NT2/D1 (cell line): ENCODE measurements around the gene LRP8.

Source experiments
- DNase-seq: peaks from one replicate; pipeline ENCODE4 v3.0.0-alpha.2; 2011; ENCODE audit warnings: low read depth, low spot score
- H3K27me3 ChIP-seq: 2 replicates; pipeline ENCODE4 v1.6.0; 2011; ENCODE audit warnings: mild to moderate bottlenecking; ENCODE audit not compliant: insufficient read length, insufficient read depth
- H3K36me3 ChIP-seq: 2 replicates; pipeline ENCODE4 v1.6.1; 2011; ENCODE audit warnings: mild to moderate bottlenecking, low read length, mixed read lengths; ENCODE audit not compliant: insufficient read depth, insufficient read length
- H3K4me1 ChIP-seq: 2 replicates; pipeline ENCODE4 v1.5.1; 2011; ENCODE audit not compliant: insufficient read depth, insufficient read length
- H3K4me3 ChIP-seq: 2 replicates; pipeline ENCODE4 v1.5.1; 2011; ENCODE audit warnings: low read depth; ENCODE audit not compliant: insufficient read length
- H3K9ac ChIP-seq: 2 replicates; pipeline ENCODE4 v1.6.0; 2011; ENCODE audit warnings: low read depth; ENCODE audit not compliant: insufficient read length
- H3K9me3 ChIP-seq: 2 replicates; pipeline ENCODE4 v1.5.1; 2011; ENCODE audit warnings: mild to moderate bottlenecking, low read length; ENCODE audit not compliant: insufficient read depth
- SUZ12 ChIP-seq: IDR thresholded peaks from 2 replicates; pipeline ENCODE4 v1.6.1; 2011; ENCODE audit not compliant: insufficient read length, insufficient read depth; ENCODE audit errors: extremely low read depth
- YY1 ChIP-seq: IDR thresholded peaks from 2 replicates; pipeline ENCODE4 v1.6.1; 2011; ENCODE audit not compliant: insufficient read length, insufficient read depth
- ZNF274 ChIP-seq: IDR thresholded peaks from 2 replicates; pipeline ENCODE4 v1.6.1; 2011; ENCODE audit warnings: mild to moderate bottlenecking, low read depth, low read length

LRP8 gene

DNA sequence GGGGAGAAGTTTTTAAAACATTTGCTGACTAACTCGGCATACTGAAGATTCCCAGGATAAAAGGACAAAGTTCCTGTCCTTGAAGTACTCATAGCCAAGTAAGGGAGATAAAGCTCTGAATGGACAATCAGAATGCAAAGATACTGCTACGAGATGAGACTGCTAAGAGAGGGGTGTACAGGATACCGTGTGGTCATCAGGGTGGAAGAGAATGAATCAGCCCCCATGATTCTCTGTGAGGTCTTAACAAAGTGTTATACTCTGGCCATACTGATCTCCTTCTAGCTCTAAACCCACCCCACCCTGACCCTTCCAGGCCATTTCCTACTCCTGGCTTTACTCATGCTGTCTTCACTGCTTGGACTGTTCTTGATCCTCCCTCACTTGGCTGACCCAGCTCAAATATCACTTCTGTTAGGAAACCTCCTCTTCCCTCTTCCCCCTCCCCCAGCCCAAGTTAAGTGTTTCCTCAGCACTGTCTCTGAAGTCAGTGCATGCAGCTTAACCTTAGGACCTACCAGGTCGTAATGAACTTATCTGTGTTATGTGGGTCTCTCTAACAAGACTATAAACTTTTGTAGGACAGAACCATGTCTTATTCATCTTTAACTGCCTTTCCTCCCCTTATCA, 73.7 kb downstream of the LRP8 start:
- TF ChIP-seq SUZ12: no peak
- no peak for TF ChIP-seq YY1
- TF ChIP-seq ZNF274: no peak
- no peak for DNase-seq
- no peaks in the 10 kb centered on the region for H3K4me1 ChIP-seq
- H3K36me3 ChIP-seq: peaks cover 97% of the 10 kb centered on the region
- no peaks in the 10 kb centered on the region for H3K9me3 ChIP-seq
- H3K27me3 ChIP-seq: no peaks in the 10 kb centered on the region
- no peak overlapping the region for H3K9ac ChIP-seq
- no peak overlapping the region for H3K4me3 ChIP-seq

DNA sequence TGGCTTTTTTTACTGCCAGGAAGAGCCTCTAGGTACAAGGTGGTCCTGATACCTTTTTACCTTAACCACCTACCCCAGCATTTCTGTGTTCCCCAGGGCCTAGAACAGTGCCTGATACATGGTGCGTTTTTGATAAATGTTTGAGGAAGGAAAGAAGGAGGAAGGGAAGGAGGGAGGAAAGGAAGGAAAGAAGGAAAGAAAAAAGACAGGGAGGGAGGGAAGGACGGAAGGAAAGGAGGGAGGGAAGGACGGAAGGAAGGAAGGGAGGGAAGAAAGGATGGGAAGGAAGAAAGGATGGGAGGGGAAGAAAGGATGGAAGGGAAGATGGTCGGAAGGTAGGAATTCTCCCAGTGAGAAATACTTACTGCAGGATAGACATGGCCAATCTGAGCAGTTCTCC, 77.5 kb downstream of the LRP8 start:
- Histone ChIP-seq H3K9ac (no peak overlapping the region), H3K9me3 (no peaks in the 10 kb centered on the region), H3K4me3 (no peak overlapping the region), H3K4me1 (no peaks in the 10 kb centered on the region), H3K27me3 (no peaks in the 10 kb centered on the region), H3K36me3 (peaks cover 98% of the 10 kb centered on the region)
- no peak for TF ChIP-seq SUZ12
- TF ChIP-seq ZNF274: no peak
- no peak for TF ChIP-seq YY1
- no peak for DNase-seq

- Histone ChIP-seq H3K4me3 (no peak overlapping the region), H3K36me3 (peaks cover 98% of the 10 kb centered on the region), H3K27me3 (no peaks in the 10 kb centered on the region), H3K9me3 (no peaks in the 10 kb centered on the region), H3K9ac (no peak overlapping the region), H3K4me1 (no peaks in the 10 kb centered on the region)
- TF ChIP-seq ZNF274: no peak
- TF ChIP-seq SUZ12: no peak
- TF ChIP-seq YY1: no peak
- no peak for DNase-seq
Measured at GRCh38 chr1:53249706-53250105, 78.2 kb downstream of the LRP8 start.

DNA sequence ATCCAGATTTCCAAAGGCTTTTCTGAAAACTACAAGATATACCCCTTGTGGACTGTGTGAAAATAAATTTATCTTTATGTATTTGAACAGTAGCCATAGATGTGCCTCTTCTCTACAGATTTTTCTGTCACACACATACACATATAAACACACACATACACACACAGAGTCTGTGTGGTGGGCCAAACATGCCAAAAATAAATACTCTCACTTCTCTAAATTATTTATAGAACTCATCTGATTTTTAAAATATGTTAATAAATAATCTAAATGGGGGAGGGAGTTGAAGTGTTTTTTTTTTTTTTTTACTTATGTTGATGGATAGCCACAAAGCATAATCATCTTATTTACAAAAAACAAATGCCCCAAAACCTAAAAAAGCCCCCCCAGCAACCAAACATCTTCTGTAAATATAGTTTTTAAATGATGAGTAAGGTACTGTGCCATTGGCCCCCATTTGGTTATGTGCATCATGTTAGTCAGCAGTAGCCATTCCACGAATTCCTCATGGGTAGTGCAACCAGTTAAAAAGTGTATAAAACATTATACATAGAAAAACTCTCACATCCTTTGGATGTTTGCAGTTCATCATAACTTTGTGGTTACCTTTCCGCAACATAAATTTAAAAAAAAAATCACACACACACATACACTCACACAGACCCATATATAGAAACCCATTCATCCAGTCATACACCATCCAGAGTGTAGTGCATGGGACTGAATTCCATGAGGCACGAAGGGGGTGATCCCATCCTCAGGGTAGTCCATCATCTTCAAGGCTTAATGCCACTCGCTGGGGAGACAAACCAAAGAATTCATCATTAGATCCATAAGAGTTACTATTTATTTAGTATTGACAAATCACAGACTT, 81.4 kb downstream of the LRP8 start:
- Histone ChIP-seq H3K9ac (no peak overlapping the region), H3K4me3 (no peak overlapping the region), H3K27me3 (no peaks in the 10 kb centered on the region), H3K36me3 (peaks cover 75% of the 10 kb centered on the region), H3K4me1 (no peaks in the 10 kb centered on the region), H3K9me3 (no peaks in the 10 kb centered on the region)
- DNase-seq: no peak
- TF ChIP-seq ZNF274 (no peak), SUZ12 (no peak), YY1 (no peak)

DNA sequence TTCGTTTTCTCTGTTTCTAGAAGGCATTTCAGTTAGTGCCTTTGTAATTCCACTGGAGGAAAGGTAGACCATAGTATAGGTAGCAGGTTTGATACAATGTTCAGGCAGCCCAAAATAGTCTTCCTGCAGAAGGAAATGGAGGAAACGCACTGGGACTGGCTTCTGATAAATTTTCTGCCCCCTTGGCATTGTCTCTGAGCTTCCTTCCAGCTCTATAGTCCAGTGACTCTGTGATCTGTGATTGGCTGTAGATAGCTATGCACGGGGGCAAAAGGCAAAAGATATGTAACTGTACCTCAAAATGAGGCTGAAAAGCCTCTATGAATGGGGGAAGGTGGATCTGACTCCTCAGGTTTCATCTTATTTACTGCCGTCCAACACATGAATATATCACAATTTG, 83.7 kb downstream of the LRP8 start:
- Histone ChIP-seq H3K9ac (no peak overlapping the region), H3K4me1 (no peaks in the 10 kb centered on the region), H3K4me3 (no peak overlapping the region), H3K36me3 (peaks cover 52% of the 10 kb centered on the region), H3K9me3 (no peaks in the 10 kb centered on the region), H3K27me3 (peaks cover 3% of the 10 kb centered on the region)
- TF ChIP-seq YY1 (no peak), SUZ12 (no peak), ZNF274 (no peak)
- DNase-seq: no peak

DNA sequence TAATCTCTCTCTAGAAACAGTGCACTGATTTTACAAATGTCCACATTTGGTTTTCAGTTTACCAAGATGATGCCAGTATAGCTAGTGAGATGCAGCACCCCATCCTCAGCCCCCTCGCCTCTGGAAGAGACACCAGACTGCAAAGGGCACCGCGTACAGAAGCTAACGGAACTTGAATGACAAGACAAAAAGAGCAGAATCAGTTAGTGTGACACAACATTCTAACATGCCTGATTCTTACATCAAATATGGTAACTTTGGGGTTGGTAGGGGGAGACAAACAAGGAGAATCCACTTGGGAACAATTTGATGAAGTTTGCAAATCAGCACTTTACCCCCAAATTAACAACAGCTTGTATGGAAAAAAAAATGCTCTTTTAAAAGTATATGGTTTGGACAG, 85.5 kb downstream of the LRP8 start:
- DNase-seq: no peak
- H3K4me1 ChIP-seq: no peaks in the 10 kb centered on the region
- H3K27me3 ChIP-seq: peaks cover 3% of the 10 kb centered on the region
- H3K9ac ChIP-seq: no peak overlapping the region
- no peaks in the 10 kb centered on the region for H3K9me3 ChIP-seq
- TF ChIP-seq ZNF274 (no peak), YY1 (no peak), SUZ12 (no peak)
- peaks cover 34% of the 10 kb centered on the region for H3K36me3 ChIP-seq
- no peak overlapping the region for H3K4me3 ChIP-seq

DNA sequence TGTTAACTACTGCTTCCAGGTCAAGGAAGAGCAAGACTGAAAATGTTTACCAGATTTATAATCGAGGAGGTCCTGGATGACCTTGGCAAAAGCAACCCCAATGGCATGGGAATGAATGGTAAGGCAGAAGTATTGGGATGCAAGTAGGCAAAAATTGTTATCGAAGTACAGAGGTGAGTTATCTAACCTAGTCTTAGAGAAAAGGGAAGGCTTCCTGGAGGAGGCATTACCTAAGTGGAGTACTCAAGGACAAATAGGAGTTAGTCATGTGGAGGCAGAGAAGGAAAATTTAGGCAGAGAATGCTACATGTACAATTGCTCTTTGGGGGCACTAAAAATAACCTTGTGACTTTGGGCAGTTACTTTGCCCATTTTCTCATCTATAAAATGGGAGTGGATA, 86.0 kb downstream of the LRP8 start:
- TF ChIP-seq SUZ12 (no peak), YY1 (no peak), ZNF274 (no peak)
- Histone ChIP-seq H3K4me1 (no peaks in the 10 kb centered on the region), H3K4me3 (no peak overlapping the region), H3K36me3 (peaks cover 29% of the 10 kb centered on the region), H3K9ac (no peak overlapping the region), H3K9me3 (no peaks in the 10 kb centered on the region), H3K27me3 (peaks cover 3% of the 10 kb centered on the region)
- no peak for DNase-seq
